Lower lobe of right lung (tissue), 2 donors: ENCODE measurements around the gene GNL2. TPM values are rescaled to one million over a fixed set of nuclear protein-coding genes. Genes with fewer than 3 reads are reported as not detected.
"Not testable (repeated sequence)": the region's sequence is repeated elsewhere in the genome, so short reads cannot be mapped to it uniquely, and the experiment has no call there.

Experiments used
- ATAC-seq, 2 donors: fragments of 200-7000 bp; cut with Tn5 transposase; one replicate each; pipeline ENCODE4 v1.9.1; 2020 to 2022; ENCODE audit warnings: mild to moderate bottlenecking in 2 of 2, moderate library complexity in 2 of 2
- DNase-seq: peaks from one replicate; pipeline ENCODE4 v3.0.0-alpha.2; 2020
- H3K27ac ChIP-seq: fragments of 200-600 bp; one replicate; pipeline ENCODE4 v1.8.0; 2022
- H3K27me3 ChIP-seq: fragments of 200-600 bp; one replicate; pipeline ENCODE4 v1.8.0; 2022; ENCODE audit warnings: low read depth
- H3K36me3 ChIP-seq: fragments of 200-600 bp; one replicate; pipeline ENCODE4 v1.8.0; 2022; ENCODE audit warnings: mild to moderate bottlenecking
- H3K4me1 ChIP-seq: fragments of 200-600 bp; one replicate; pipeline ENCODE4 v1.8.0; 2022
- H3K4me3 ChIP-seq: fragments of 200-600 bp; one replicate; pipeline ENCODE4 v1.8.0; 2022; ENCODE audit warnings: mild to moderate bottlenecking
- H3K9me3 ChIP-seq: fragments of 200-600 bp; one replicate; pipeline ENCODE4 v1.8.0; 2022
- intact Hi-C: fragments of 100-400 bp; cut with DNase I; formaldehyde crosslinking; loops from one replicate; pipeline ENCODE4 v1.11.0; 2022
- total RNA-seq: library from RNA; stranded (reverse); fragmentation: NEBNext Ultra II Directional; extraction: Animal tissue kit (Norgen Biotek cat#: 25700); gene quantifications from one replicate; pipeline ENCODE4 v1.2.1, GENCODE V29; 2021
- TF ChIP-seq, protein P1 (sequence below): fragments of 200-600 bp; IDR thresholded peaks from one replicate; pipeline ENCODE4 v1.8.0; 2022; ENCODE audit warnings: antibody characterized with exemption, mild to moderate bottlenecking
- donor health status: DM: no; HTN: yes; CAD: no; lungs with severe emphysema.

Gene GNL2
- total RNA-seq, 1 donor from 2014 or later, result 37.5 TPM

DNA sequence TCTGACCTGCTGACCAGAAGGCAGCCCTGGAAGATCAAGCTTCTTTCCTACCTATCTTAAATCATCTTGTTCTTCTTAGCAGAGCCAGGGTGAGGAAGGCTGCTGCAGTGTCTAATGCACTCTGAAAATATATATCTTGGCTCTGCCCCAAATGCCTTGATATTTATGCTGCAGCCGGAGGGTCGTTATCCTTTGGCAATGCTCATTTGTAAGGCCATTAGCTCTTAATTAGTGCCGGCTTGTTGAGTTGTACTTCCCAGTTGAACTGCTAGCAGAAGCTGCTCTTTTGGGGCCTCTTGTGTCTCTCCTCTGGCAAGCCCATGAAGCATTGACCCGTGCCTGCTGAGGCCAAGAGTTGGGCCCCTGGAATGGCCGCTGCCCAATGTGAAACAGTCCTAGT lies 4.2 kb upstream of the GNL2 start:
- Histone ChIP-seq H3K27ac (no peak overlapping the region), H3K4me3 (no peak overlapping the region), H3K27me3 (no peaks in the 10 kb centered on the region), H3K36me3 (no peaks in the 10 kb centered on the region), H3K4me1 (peaks cover 10% of the 10 kb centered on the region), H3K9me3 (no peaks in the 10 kb centered on the region)
- TF ChIP-seq, protein P1, sequence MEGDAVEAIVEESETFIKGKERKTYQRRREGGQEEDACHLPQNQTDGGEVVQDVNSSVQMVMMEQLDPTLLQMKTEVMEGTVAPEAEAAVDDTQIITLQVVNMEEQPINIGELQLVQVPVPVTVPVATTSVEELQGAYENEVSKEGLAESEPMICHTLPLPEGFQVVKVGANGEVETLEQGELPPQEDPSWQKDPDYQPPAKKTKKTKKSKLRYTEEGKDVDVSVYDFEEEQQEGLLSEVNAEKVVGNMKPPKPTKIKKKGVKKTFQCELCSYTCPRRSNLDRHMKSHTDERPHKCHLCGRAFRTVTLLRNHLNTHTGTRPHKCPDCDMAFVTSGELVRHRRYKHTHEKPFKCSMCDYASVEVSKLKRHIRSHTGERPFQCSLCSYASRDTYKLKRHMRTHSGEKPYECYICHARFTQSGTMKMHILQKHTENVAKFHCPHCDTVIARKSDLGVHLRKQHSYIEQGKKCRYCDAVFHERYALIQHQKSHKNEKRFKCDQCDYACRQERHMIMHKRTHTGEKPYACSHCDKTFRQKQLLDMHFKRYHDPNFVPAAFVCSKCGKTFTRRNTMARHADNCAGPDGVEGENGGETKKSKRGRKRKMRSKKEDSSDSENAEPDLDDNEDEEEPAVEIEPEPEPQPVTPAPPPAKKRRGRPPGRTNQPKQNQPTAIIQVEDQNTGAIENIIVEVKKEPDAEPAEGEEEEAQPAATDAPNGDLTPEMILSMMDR, result no peak
- DNase-seq, result no peak
- no peak for ATAC-seq
- intact Hi-C loops, result loop anchor here (5.0 kb wide), 1 partner anchor 82 kb away; no protein-coding TSS in a partner anchor

DNA sequence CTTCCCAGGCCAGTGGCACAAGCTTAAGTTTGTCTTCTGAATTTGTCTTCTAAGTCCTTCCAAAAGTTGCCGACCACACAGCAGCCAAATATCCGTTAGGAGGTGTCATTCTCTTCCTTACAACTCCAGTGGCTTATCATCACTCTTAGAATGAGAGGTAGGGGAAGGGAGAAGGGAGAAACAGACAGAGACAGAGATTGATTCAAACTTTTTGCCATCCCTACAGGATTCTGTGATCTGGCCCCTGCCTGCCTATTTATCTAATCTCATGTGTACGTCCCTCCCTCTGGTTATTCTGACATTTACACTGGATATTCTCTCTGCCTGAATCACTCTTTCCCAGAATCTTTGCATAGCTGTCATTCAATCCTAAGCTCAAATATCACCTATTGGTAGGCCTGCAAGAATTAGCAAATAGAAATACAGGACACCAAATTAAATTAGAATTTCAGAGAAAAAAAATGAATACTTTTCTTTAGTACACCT lies 488 bp upstream of the GNL2 start:
- Histone ChIP-seq H3K27ac (peak overlapping the region; percentile 78), H3K9me3 (no peaks in the 10 kb centered on the region), H3K27me3 (no peaks in the 10 kb centered on the region), H3K36me3 (peaks cover 15% of the 10 kb centered on the region), H3K4me1 (peaks cover 25% of the 10 kb centered on the region), H3K4me3 (peak overlapping the region; percentile 82)
- intact Hi-C loops, result no loop called here
- TF ChIP-seq, protein P1, result no peak
- ATAC-seq (no peak), DNase-seq (no peak)

DNA sequence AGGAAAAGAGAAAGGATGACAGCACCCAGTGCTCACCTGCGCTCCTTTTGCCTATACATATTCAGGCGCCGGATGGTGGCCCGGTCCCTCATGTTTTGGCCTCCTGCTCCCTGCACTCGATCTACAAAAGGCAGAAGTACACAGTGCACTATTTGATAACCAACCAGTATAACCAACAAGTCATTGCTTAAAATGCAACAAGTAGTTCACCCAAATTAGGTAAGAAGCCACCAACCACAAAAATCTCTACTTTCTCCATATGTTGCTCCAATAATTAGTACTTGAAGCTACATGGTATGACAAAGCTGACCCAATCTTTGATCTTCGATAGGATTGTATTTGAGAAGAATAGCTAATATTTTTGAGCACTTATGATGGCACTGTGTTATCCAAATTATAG lies 2.0 kb downstream of the GNL2 start:
- H3K4me3 ChIP-seq, result no peak overlapping the region
- peaks cover 40% of the 10 kb centered on the region for H3K36me3 ChIP-seq
- peaks cover 25% of the 10 kb centered on the region for H3K4me1 ChIP-seq
- no peak overlapping the region for H3K27ac ChIP-seq
- no peak for DNase-seq
- intact Hi-C loops, result no loop called here
- no peaks in the 10 kb centered on the region for H3K9me3 ChIP-seq
- H3K27me3 ChIP-seq, result no peaks in the 10 kb centered on the region
- TF ChIP-seq, protein P1, result no peak
- ATAC-seq, result no peak

DNA sequence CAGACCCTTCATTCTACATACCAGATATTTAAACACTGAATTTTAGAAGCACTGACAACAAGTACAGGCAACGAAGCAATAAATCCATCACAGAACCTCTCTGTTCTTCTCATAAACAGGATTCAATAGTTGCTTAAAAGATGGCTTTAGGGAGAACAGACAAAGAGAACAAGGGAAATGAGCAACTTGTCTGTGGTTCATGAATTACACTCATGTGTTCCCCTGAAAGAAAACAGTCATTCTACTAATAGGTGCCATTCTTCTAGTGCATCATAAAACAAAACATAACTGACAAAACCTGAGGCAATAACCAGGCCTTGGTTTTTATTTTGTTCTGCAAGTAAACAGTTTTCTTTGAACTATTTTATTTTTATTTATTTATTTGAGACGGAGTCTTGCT lies 6.8 kb downstream of the GNL2 start:
- no peak overlapping the region for H3K27ac ChIP-seq
- H3K27me3 ChIP-seq, result no peaks in the 10 kb centered on the region

DNA sequence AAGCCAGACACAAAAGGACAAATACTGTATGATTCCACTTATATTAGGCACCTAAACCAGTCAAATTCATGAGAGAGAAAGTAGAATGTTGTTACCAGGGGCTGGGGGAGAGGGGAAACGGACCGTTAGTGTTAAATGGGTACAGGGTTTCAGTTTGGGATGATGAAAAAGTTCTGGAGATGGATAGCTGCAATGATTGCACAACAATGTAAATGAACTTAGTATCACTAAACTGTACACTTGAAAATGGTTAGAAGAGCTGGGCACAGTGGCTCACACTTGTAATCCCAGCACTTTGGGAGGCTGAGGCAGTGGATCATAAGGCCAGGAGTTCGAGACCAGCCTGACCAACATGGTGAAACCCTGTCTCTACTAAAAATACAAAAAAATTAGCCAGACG lies 11.2 kb downstream of the GNL2 start:
- ATAC-seq, H3K4me3 ChIP-seq, H3K4me1 ChIP-seq, H3K27me3 ChIP-seq, H3K27ac ChIP-seq, intact Hi-C loops, H3K9me3 ChIP-seq, DNase-seq: not testable (repeated sequence)
- peaks cover 99% of the 10 kb centered on the region for H3K36me3 ChIP-seq

More for the DNA sequence above, 6.8 kb downstream of the GNL2 start:
- H3K9me3 ChIP-seq, result no peaks in the 10 kb centered on the region
- TF ChIP-seq, protein P1, result no peak
- no peak for DNase-seq
- no peak for ATAC-seq
- H3K36me3 ChIP-seq, result peaks cover 87% of the 10 kb centered on the region
- intact Hi-C loops, result no loop called here
- H3K4me3 ChIP-seq, result no peak overlapping the region
- H3K4me1 ChIP-seq, result peaks cover 5% of the 10 kb centered on the region

DNA sequence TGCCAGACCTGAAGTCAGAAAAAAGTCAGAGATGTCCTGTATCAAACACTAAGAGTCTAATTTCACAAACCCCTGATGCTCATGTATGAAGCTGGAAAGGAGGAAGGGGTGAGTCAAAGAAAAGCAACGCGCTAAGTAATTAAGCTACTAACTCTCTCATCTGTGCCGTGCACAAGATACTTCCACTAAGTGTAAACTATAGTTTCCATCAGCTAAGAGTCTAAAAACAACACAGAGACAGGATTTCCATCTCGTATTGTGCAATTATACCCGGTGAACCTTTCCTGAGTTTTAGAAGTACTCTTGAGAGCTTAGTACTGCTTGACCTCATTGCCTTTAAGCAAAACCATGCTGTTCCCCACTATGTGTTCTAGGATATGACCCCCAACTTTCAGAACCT lies 20.0 kb downstream of the GNL2 start:
- DNase-seq (no peak), ATAC-seq (peak in 1 of 2 donors; percentile 59)
- intact Hi-C loops, result no loop called here
- no peaks in the 10 kb centered on the region for H3K9me3 ChIP-seq
- no peaks in the 10 kb centered on the region for H3K4me1 ChIP-seq
- H3K36me3 ChIP-seq, result peaks cover 100% of the 10 kb centered on the region
- no peak overlapping the region for H3K4me3 ChIP-seq
- TF ChIP-seq, protein P1, result no peak
- no peaks in the 10 kb centered on the region for H3K27me3 ChIP-seq
- no peak overlapping the region for H3K27ac ChIP-seq
